GM18867 (cell line): ENCODE data around the gene PAIP2B.

Source experiments
- ATAC-seq: cut with Tn5 transposase; IDR thresholded peaks from one replicate; pipeline ENCODE4 v1.9.1; 2021; ENCODE audit warnings: mild to moderate bottlenecking, moderate library complexity; ENCODE audit not compliant: unreplicated experiment

The PAIP2B gene

GRCh38 chr2:71154798-71155197 is 72.1 kb downstream of the PAIP2B start:
- peak; percentile 86 for ATAC-seq

DNA sequence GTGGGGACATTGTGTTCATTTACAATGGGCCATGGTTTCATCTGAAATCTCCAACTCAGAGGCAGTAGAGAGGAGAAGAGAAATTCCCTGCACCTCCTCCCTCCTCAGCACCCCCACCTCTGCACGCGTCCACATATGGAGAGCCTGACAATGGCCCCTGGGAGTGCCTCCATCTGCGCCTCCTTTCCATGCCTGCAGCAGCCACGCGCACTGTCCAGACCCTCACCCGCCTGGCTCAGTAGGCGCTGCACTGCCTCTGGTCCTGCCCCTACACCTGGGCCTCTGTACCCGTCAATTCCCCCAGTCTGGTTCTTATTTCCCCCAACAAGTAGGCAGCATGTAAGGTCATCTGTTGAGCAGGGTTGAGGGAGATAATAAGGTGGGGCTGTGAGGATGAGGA is 72.6 kb downstream of the PAIP2B start:
- ATAC-seq = no peak

- ATAC-seq = no peak
These were observed 73.2 kb downstream of the PAIP2B start for GRCh38 chr2:71153585-71154224.

DNA sequence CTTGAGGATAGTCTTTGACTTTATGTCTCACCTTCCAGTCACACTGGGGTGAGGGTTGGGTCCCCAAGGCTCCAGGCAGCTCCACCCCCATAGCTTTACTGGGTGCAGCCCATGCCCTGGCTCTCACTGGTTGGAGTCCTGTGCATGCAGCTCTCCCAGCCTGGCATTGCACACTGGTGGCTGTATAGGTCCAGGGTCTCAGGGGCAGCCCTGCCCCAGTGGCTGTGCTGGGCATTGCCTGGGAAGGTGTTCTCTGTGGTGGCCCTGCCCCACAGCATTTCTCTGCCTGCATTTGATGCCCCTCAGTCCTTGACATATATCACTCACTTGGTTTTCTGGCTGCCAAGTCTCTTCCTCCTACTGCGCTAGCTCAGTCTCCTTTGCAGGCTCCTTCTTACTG is 75.3 kb downstream of the PAIP2B start:
- ATAC-seq = no peak

- ATAC-seq = no peak
These were observed 76.7 kb downstream of the PAIP2B start for GRCh38 chr2:71150082-71150816.

DNA sequence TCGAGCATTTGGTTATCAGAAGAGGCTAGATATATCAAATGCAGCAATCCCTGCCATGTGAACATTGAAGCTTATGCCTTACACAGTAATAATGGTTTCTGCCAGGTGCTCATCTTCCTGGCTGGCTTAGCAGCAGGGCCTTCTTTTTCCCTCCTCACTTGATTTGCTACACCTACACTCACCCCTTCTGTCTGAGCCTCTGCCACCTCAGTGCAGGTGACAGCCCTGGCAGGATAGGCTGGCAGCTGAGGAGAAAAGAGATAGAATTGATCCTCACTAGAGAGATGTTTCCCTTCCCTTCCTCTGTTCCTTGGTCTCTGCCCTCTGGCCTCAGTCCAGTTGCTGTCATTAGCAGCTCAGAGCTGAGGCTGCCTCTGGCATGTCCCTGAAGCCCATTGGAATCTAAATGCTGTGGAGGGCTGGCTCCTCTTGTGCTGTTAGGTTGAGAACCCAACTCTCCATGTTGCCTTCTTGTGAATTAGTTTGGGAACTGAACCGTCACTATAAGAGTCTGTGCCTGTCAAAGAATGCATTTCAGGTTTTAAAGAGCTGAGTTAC is 78.3 kb downstream of the PAIP2B start:
- no peak for ATAC-seq

DNA sequence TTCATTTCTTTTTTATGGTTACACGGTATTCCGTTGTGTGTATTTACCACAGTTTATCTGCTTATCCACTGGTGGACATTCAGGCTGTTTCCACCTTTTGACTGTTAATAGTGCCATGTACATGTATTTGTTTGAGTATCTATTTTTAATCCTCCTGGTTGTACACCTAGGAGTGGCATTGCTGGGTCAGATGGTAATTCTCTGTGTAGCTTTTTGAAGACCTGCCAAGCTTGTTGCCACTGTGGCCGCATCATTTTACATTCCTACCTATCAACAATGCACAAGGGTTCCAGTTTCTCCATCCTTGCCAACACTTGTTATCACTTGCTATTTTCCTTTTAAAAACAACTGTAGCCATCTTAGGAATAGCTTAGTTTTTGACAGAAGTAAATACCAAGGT is 83.1 kb downstream of the PAIP2B start:
- ATAC-seq = no peak

DNA sequence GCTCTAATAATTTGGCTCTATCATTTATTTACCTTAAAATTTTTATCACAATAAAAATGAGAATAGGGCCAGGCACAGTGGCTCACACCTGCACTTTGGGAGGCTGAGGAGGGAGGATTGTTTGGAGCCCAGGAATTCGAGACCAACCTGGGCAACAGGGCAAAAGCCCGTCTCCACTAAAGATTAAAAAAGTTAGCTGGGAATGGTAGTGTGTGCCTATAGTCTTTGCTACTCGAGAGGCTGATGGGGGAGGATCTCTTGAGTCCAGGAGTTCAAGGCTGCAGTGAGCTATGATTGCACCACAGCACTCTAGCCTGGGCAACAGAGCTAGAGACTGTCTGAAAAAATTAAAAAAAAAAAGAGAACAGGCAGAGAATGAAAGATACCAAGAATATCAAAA is 90.7 kb downstream of the PAIP2B start:
- ATAC-seq = no peak

DNA sequence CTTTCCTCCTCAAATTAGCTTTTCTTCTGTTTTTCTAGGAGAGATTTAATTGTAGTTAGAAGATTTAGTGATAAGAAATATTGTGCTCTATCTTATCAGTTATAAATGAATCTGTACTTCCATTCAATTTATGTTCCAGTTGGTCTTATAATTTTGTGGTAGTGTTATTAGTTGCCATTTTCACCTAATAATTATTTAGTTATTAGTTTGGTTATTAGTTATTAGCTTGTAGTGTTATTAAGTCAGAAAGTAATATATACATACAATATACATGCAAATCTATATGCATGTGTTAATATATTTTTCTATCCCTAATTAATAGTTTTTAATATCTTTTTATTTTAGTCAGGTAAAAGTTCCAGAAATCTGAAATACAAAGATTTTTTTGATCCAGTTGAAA is 93.3 kb downstream of the PAIP2B start:
- ATAC-seq = no peak
